Keratinocyte (primary cell): ENCODE results near the gene SNCA. TPM values are rescaled to one million over a fixed set of nuclear protein-coding genes. Genes with fewer than 3 reads are reported as not detected.

Experiments
- DNase-seq: peaks from one replicate; pipeline ENCODE4 v3.0.0-alpha.2; 2011; ENCODE audit warnings: low read depth, missing footprints, low spot score
- FAIRE-seq: peaks from 2 replicates; lab custom pipeline; 2011; peaks lifted over from hg19 to GRCh38; lab: Jason Lieb, UNC
- H2AFZ ChIP-seq: 2 replicates; pipeline ENCODE4 v1.6.0; 2012; ENCODE audit warnings: low read length, control low read depth, inconsistent platforms; ENCODE audit not compliant: control insufficient read depth
- H3K27ac ChIP-seq: 2 replicates; pipeline ENCODE4 v1.5.1; 2011; ENCODE audit warnings: low read length; ENCODE audit not compliant: control insufficient read depth, insufficient read depth
- H3K27me3 ChIP-seq: 3 replicates; pipeline ENCODE4 v1.6.0; 2011; ENCODE audit warnings: low read length; ENCODE audit not compliant: control insufficient read depth, insufficient read depth; ENCODE audit errors: extremely low read depth
- H3K36me3 ChIP-seq, 2 experiments: 2 replicates in 1 of 2; 3 replicates in 1 of 2; pipeline ENCODE4 v1.5.1; 2011; ENCODE audit warnings: low read length in 2 of 2, mild to moderate bottlenecking in 1 of 2; ENCODE audit not compliant: control insufficient read depth in 2 of 2, insufficient read depth in 2 of 2; ENCODE audit errors: extremely low read depth in 1 of 2
- H3K4me1 ChIP-seq: 3 replicates; pipeline ENCODE4 v1.5.1; 2011; ENCODE audit warnings: low read length; ENCODE audit not compliant: control insufficient read depth, insufficient read depth; ENCODE audit errors: extremely low read depth
- H3K4me2 ChIP-seq: 3 replicates; pipeline ENCODE4 v1.6.0; 2011; ENCODE audit warnings: low read depth, low read length; ENCODE audit not compliant: control insufficient read depth, insufficient read depth; ENCODE audit errors: extremely low read depth
- H3K4me3 ChIP-seq, 3 experiments: fragments of 200-600 bp in 1 of 3; sonication (generic) in 1 of 3; 2 replicates in 2 of 3; 3 replicates in 1 of 3; pipeline ENCODE4 v1.5.1; 2011 to 2016; ENCODE audit warnings: low read length in 3 of 3, mild to moderate bottlenecking in 3 of 3, control low read depth in 2 of 3, inconsistent platforms in 1 of 3, low read depth in 1 of 3, mixed read lengths in 1 of 3, mixed run types in 1 of 3, moderate library complexity in 1 of 3; ENCODE audit not compliant: control insufficient read depth in 2 of 3, insufficient read depth in 2 of 3; ENCODE audit errors: extremely low read depth in 1 of 3
- H3K79me2 ChIP-seq: 2 replicates; pipeline ENCODE4 v1.6.0; 2012; ENCODE audit warnings: low read length; ENCODE audit not compliant: control insufficient read depth, insufficient read depth
- H3K9ac ChIP-seq: 3 replicates; pipeline ENCODE4 v1.6.0; 2011; ENCODE audit warnings: low read length; ENCODE audit not compliant: control insufficient read depth, insufficient read depth; ENCODE audit errors: extremely low read depth
- H3K9me1 ChIP-seq: 3 replicates; pipeline ENCODE4 v1.6.0; 2011; ENCODE audit warnings: low read length; ENCODE audit not compliant: control insufficient read depth, insufficient read depth; ENCODE audit errors: extremely low read depth
- H3K9me3 ChIP-seq: 2 replicates; pipeline ENCODE4 v1.5.1; 2012; ENCODE audit warnings: low read depth, low read length; ENCODE audit not compliant: control insufficient read depth
- H4K20me1 ChIP-seq: 3 replicates; pipeline ENCODE4 v1.6.0; 2011; ENCODE audit warnings: low read length; ENCODE audit not compliant: control insufficient read depth, insufficient read depth; ENCODE audit errors: extremely low read depth
- CTCF ChIP-seq, 3 experiments: IDR thresholded peaks in 1 of 3; conservative IDR thresholded peaks in 1 of 3; optimal IDR thresholded peaks in 1 of 3; 2 replicates in 2 of 3; 3 replicates in 1 of 3; pipeline versions ENCODE3 to v1.5.1; 2011; ENCODE audit warnings: low read length in 3 of 3, mild to moderate bottlenecking in 3 of 3, moderate library complexity in 2 of 3, control low read depth in 1 of 3, inconsistent platforms in 1 of 3; ENCODE audit not compliant: insufficient read depth in 2 of 3; ENCODE audit errors: extremely low read depth in 1 of 3
- EZH2 ChIP-seq: IDR thresholded peaks from one replicate; pipeline ENCODE4 v1.6.1; 2012; ENCODE audit warnings: inconsistent platforms, mild to moderate bottlenecking, low read length, moderate library complexity
- dilution Hi-C: fragments of 300-500 bp; cut with MboI; formaldehyde crosslinking; loops from one replicate; pipeline ENCODE4 v1.7.0; 2020; ENCODE audit warnings: low sequenced_read_pairs; ENCODE audit not compliant: extremely low pct_ligation_motif_present
- polyA plus RNA-seq, 5 experiments: library from polyadenylated mRNA; depleted of rRNA in 3 of 5; stranded (reverse) in 3 of 5; stranded (forward) in 1 of 5; unstranded in 1 of 5; fragments of >200 nt; gene quantifications; 1 replicate in 1 of 5; 2 replicates in 3 of 5; 3 replicates in 1 of 5; pipeline versions ENCODE4 v1.2.1 to v1.2.3, GENCODE V29; 2011 to 2012; ENCODE audit warnings: missing spikeins in 2 of 5, low read depth in 1 of 5, low replicate concordance in 1 of 5

Gene SNCA
- polyA plus RNA-seq, 1 donor (not counting 4 experiments of a cell fraction or from before 2014, with no cell fraction given), result 61.3 TPM

GRCh38 chr4:89685690-89686089, 151.3 kb downstream of the SNCA start:
- DNase-seq, result no peak
- Histone ChIP-seq H4K20me1 (no peaks in the 10 kb centered on the region), H3K27ac (no peak overlapping the region), H3K4me2 (no peak overlapping the region), H3K27me3 (no peaks in the 10 kb centered on the region), H3K4me3 (no peak overlapping the region), H3K79me2 (peaks cover 40% of the 10 kb centered on the region), H3K36me3 (peaks cover 4 to 13% of the 10 kb centered on the region in 2 experiments), H3K9me3 (no peaks in the 10 kb centered on the region), H3K9ac (no peak overlapping the region), H3K9me1 (no peaks in the 10 kb centered on the region), H2AFZ (no peak overlapping the region), H3K4me1 (peaks cover 10% of the 10 kb centered on the region)
- no peak for FAIRE-seq
- dilution Hi-C loops, result no loop called here
- TF ChIP-seq CTCF (optimal IDR thresholded peaks at IDR 0.05 in 1 of 3, IDR thresholded peaks at IDR 0.05 in 1 of 3, conservative IDR thresholded peaks at IDR 0.05 in 1 of 3; ENCODE audit: extremely low read depth in 1 of 3, insufficient read depth in 2 of 3, low read length in 3 of 3) (no peak), EZH2 (no peak)

- peaks cover 40% of the 10 kb centered on the region for H3K79me2 ChIP-seq
- H2AFZ ChIP-seq, result no peak overlapping the region
- TF ChIP-seq EZH2 (no peak), CTCF (optimal IDR thresholded peaks at IDR 0.05 in 1 of 3, IDR thresholded peaks at IDR 0.05 in 1 of 3, conservative IDR thresholded peaks at IDR 0.05 in 1 of 3; ENCODE audit: extremely low read depth in 1 of 3, insufficient read depth in 2 of 3, low read length in 3 of 3) (no peak)
- dilution Hi-C loops, result no loop called here
- FAIRE-seq, result no peak
- no peaks in the 10 kb centered on the region for H3K9me1 ChIP-seq
- H3K4me3 ChIP-seq, result no peak overlapping the region
- no peak overlapping the region for H3K27ac ChIP-seq
- peaks cover 4 to 13% of the 10 kb centered on the region in 2 experiments for H3K36me3 ChIP-seq
- H3K4me2 ChIP-seq, result no peak overlapping the region
- DNase-seq, result no peak
- H3K9me3 ChIP-seq, result no peaks in the 10 kb centered on the region
- H3K4me1 ChIP-seq, result peaks cover 10% of the 10 kb centered on the region
- no peaks in the 10 kb centered on the region for H4K20me1 ChIP-seq
- no peak overlapping the region for H3K9ac ChIP-seq
- no peaks in the 10 kb centered on the region for H3K27me3 ChIP-seq
These were observed 151.7 kb downstream of the SNCA start for GRCh38 chr4:89685277-89685676.
